NCI-H2029 treated with DMSO at 0.1 percent for 48 hours (cell line): ENCODE results near the gene P2RY11.

Source experiments
- DNase-seq: peaks from one replicate; lab custom pipeline; 2025; lab: John Stamatoyannopoulos, UW

The P2RY11 gene, protein sequence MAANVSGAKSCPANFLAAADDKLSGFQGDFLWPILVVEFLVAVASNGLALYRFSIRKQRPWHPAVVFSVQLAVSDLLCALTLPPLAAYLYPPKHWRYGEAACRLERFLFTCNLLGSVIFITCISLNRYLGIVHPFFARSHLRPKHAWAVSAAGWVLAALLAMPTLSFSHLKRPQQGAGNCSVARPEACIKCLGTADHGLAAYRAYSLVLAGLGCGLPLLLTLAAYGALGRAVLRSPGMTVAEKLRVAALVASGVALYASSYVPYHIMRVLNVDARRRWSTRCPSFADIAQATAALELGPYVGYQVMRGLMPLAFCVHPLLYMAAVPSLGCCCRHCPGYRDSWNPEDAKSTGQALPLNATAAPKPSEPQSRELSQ

GRCh38 chr19:10111405-10111811 lies at the start of gene P2RY11:
TSS of gene P2RY11 (plus strand) at chr19:10111693. CDS start at chr19:10111722, 29 bp downstream.
- no peak for DNase-seq

DNA sequence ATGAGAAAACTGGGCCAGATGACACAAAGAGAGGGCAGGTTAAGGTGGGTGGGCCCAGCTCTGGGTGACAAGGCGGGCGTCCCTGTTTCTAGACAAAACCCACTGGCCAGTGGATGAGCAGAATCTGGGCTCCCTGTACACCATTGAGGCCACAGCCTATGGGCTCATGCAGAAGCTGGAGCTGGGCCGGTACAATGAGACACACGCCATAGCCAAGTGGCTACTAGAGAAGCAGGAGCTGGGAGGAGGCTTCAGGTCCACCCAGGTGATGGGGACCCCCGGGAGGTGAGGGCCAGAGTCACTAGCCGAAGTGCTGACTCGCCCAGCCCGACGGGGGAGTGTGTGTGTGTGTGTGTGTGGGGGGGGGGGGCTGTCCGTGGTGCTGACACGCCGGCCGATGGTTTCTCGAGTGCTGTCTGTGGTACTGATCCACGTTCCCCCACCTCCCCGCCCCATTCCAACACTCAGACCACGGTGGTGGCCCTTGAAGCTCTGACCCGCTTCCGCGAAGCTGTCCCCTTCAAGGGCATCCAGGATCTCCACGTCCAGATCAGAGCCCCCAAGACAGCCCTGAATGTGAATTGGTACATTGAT lies 49.7 kb upstream of the P2RY11 start:
- no peak for DNase-seq

- DNase-seq: no peak
Observed at GRCh38 chr19:10068205-10068604, 43.3 kb upstream of the P2RY11 start.

DNA sequence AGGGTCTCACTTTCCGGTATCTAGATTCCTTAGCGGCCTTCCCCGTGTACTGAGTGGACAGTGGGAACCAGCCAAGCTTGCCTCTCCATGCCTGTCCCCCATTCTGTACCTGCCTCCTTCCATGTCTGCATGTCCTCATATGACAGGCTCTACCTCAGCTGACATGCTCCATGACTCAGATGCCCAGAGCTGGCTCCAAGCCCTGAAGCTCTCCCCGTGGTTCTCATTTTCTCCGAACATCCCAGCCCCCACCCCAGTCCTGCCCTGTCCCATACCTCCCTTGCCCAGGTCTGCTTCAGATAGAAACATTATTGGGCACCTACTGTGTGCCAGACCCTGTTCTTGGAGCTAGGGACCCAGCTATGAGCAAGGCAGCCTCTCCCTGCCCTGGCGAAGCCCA lies 42.4 kb upstream of the P2RY11 start:
- DNase-seq: no peak

DNA sequence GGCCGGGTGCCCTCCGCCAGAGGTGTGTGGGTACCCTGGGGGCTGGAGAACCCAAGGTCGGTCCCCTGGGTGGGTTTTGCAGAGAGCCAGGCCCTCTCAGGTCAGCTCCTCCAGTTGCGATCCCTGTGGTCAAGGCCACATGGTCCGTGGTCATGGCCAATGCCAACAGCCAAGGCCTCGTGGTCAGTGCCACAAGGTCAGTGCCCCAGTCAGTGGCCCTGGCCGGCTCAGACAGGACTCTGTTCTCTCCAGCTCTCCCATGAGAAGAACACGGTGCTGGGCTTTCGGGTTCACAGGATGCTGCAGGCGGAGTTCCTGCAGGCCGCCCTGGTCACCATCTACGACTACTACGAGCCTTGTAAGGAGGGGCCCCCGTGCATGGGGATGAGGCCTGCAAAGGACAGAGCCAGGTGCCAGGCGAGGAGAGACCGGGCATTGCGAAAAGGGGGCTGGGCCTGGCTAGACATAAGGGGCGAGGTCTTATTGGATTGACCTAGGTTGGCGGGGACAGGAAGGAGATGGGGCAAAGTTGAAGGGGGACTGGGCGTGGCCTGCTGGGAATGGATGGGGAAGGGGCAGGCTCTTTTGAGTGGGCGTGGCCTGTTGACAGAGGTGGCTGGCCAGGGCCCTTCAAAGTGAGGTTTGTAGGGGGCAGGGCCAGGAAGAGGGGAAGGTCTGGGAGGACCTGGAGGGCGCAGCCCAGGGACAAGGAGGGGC lies 40.6 kb upstream of the P2RY11 start:
- no peak for DNase-seq

GRCh38 chr19:10074153-10074552 lies 37.3 kb upstream of the P2RY11 start:
- DNase-seq: no peak

GRCh38 chr19:10076535-10076934 lies 35.0 kb upstream of the P2RY11 start:
- no peak for DNase-seq

GRCh38 chr19:10078329-10078728 lies 33.2 kb upstream of the P2RY11 start:
- no peak for DNase-seq

GRCh38 chr19:10079031-10079453 lies 32.5 kb upstream of the P2RY11 start:
- DNase-seq: no peak

GRCh38 chr19:10083911-10084310 lies 27.6 kb upstream of the P2RY11 start:
- no peak for DNase-seq

DNA sequence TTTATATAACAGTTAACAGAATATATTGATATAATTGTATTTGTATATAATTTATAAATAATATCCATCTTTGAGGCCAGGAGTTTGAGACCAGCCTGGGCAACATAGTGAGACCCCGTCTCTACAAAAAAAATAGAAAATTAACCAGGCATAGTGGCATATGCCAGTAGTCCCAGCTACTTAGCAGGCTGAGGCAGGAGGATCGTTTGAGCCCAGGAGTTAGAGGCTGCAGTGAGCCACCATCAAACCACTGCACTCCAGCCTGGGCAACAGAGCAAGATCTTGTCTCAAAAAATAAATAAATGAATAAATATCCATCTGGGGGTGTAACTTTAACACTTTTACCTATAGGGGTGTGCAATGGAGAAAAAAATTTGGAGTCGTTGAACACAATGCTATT lies 26.7 kb upstream of the P2RY11 start:
- no peak for DNase-seq

- DNase-seq: no peak
Observed at GRCh38 chr19:10085641-10086590, 25.6 kb upstream of the P2RY11 start, which contains the start of gene SHFL. TSS of gene SHFL (plus strand) at chr19:10086317. CDS start at chr19:10086428, 111 bp downstream.

DNA sequence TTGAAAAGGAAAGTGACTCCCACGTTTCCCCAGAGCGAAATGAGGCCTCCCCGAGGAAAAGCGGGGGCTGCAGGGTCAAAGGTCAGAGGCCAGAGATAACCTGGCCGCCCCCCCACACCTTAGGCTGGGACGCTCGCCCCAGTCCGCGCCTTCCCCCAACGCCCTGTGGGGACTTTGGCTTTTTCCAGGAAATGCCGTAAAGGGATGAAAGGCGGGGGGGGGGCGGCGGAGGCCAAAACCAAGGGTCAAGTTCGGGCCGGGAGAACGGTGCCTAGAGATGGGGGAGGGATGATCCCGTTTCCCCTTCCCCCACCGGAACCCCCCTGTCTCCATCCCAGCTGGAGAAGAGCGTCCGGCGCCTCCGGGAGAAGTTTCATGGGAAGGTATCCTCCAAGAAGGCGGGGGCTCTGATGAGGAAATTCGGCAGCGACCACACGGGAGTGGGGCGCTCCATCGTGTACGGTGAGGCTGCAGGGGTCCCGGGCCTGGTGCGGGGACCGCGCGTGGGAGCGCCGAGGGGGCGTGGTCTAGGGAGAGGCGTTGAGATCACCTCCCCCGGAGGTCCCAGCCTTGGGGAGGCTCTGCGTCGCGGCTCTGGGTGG lies 24.8 kb upstream of the P2RY11 start:
- DNase-seq: no peak

- DNase-seq: no peak
Observed at GRCh38 chr19:10087296-10088061, 24.0 kb upstream of the P2RY11 start.

- DNase-seq: no peak
Observed at GRCh38 chr19:10088949-10089554, 22.4 kb upstream of the P2RY11 start.

DNA sequence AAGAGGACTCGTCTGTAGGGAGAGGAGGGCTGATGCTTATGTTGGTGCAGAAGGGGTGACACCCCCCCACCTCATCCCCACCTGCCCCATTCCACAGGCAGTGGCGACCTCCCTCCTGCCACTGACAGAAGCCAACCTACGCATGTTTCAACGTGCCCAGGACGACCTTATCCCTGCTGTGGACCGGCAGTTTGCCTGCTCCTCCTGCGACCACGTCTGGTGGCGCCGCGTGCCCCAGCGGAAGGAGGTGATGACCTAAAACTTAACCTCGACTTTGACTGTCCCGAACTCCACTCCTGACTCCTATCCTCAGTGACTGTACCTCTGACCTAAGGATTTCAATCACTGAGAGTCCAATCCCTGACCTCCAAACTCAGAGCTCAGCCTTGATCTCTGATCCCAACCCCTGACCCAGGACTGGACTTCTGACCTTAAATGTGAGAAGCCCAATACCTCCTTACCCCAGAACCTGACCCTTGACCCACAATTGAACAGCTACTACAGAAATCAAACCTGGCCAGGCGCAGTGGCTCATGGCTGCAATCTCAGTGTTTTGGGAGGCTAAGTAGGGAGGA lies 21.6 kb upstream of the P2RY11 start:
- DNase-seq: no peak

DNA sequence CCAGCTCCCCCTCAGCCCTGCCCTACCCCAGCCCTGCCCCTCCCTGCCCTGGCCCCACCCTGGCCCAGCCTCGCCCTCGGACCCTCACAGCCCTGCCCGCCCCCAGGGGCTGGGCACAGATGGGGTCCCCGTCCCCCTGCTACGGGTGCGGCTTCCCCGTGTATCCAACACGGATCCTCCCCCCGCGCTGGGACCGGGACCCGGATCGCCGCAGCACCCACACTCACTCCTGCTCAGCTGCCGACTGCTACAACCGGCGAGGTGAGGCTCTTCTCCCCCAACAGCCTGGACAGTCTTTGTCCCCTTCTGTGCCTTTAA lies 20.2 kb upstream of the P2RY11 start:
- no peak for DNase-seq

GRCh38 chr19:10091895-10092641 lies 19.4 kb upstream of the P2RY11 start:
- DNase-seq: no peak

- no peak for DNase-seq
Observed at GRCh38 chr19:10092648-10093294, 18.7 kb upstream of the P2RY11 start.
